ENCODE measurements around the gene PIEZO2. TPM values are rescaled to one million over a fixed set of nuclear protein-coding genes. Genes with fewer than 3 reads are reported as not detected.
"Not testable (repeated sequence)": the region's sequence is repeated elsewhere in the genome, so short reads cannot be mapped to it uniquely, and the experiment has no call there.

Gene PIEZO2
- total RNA-seq, 1 donor from 2014 or later = 20.4 TPM

- H3K4me1 ChIP-seq = no peaks in the 10 kb centered on the region
- H3K9me3 ChIP-seq = no peaks in the 10 kb centered on the region
- no peaks in the 10 kb centered on the region for H3K27me3 ChIP-seq
- intact Hi-C loops (cut with DNase I) = no loop called here
- ATAC-seq (peak; percentile 55), DNase-seq (no peak)
- no peak overlapping the region for H3K4me3 ChIP-seq
- no peaks in the 10 kb centered on the region for H3K36me3 ChIP-seq
- no peak overlapping the region for H3K27ac ChIP-seq
- no peak for TF ChIP-seq CTCF (IDR thresholded peaks at IDR 0.05)
These were observed 27.1 kb upstream of the PIEZO2 start for GRCh38 chr18:11176481-11176881.

- intact Hi-C loops (cut with DNase I) = no loop called here
- Histone ChIP-seq H3K27me3 (no peaks in the 10 kb centered on the region), H3K4me3 (no peak overlapping the region), H3K4me1 (no peaks in the 10 kb centered on the region), H3K9me3 (no peaks in the 10 kb centered on the region), H3K36me3 (no peaks in the 10 kb centered on the region), H3K27ac (no peak overlapping the region)
- ATAC-seq (no peak), DNase-seq (no peak)
- TF ChIP-seq CTCF (IDR thresholded peaks at IDR 0.05) = no peak
These were observed 26.1 kb upstream of the PIEZO2 start for GRCh38 chr18:11175266-11175979.

- H3K27ac ChIP-seq; H3K27me3 ChIP-seq; H3K36me3 ChIP-seq; H3K4me3 ChIP-seq; H3K9me3 ChIP-seq; ATAC-seq; H3K4me1 ChIP-seq; DNase-seq; intact Hi-C loops (cut with DNase I): not testable (repeated sequence)
These were observed 24.8 kb upstream of the PIEZO2 start for GRCh38 chr18:11174179-11174578.

GRCh38 chr18:11167778-11168177 is 18.4 kb upstream of the PIEZO2 start:
- intact Hi-C loops (cut with DNase I) = no loop called here
- no peak for ATAC-seq

DNA sequence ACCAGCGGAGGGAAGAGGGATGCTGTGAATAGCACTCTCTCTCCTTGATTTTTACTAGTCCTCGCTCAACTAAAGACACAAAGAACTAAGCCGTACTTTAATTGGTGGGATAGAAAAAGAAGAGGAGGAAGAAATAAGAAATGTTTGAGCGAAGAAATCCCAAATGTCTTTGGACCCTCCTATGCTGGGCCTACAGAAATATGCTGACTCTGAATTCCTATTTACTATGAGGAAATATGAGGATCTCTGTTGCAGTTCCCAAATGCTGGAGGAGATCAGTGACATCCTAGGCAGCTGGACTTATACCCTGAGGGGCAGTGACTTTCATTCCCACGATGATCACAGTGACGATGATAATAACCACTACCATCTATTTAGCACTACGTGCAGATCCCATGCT is 16.6 kb upstream of the PIEZO2 start:
- intact Hi-C loops (cut with DNase I) = no loop called here
- H3K4me3 ChIP-seq = no peak overlapping the region
- H3K9me3 ChIP-seq = no peaks in the 10 kb centered on the region
- H3K27me3 ChIP-seq = no peaks in the 10 kb centered on the region
- ATAC-seq = no peak
- no peaks in the 10 kb centered on the region for H3K36me3 ChIP-seq
- no peak for TF ChIP-seq CTCF (IDR thresholded peaks at IDR 0.05)
- no peak for DNase-seq
- no peaks in the 10 kb centered on the region for H3K4me1 ChIP-seq
- H3K27ac ChIP-seq = no peak overlapping the region

More at GRCh38 chr18:11167778-11168177, 18.4 kb upstream of the PIEZO2 start:
- H3K27me3 ChIP-seq = no peaks in the 10 kb centered on the region
- no peak for DNase-seq
- no peaks in the 10 kb centered on the region for H3K36me3 ChIP-seq
- H3K9me3 ChIP-seq = no peaks in the 10 kb centered on the region
- no peaks in the 10 kb centered on the region for H3K4me1 ChIP-seq
- TF ChIP-seq CTCF (IDR thresholded peaks at IDR 0.05) = no peak
- no peak overlapping the region for H3K27ac ChIP-seq
- H3K4me3 ChIP-seq = no peak overlapping the region

DNA sequence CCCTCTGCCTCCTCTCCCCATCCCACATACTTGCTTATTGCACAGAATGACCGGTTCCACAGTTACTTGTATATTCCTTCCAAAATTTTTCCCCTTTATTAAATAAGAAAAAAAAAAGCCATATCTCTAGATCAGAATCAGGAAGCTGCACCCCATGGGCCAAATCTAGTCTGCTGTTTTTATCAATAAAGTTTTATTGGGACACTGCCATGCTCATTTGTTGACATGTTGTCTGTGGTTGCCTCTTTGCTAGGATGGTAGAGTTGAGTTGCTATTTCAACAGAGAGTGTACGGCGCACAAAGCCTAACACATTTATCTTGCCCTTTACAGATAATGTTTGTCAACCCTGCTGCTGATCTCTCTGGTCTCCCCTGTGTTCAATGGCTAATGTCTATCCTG is 15.8 kb upstream of the PIEZO2 start:
- no peaks in the 10 kb centered on the region for H3K4me1 ChIP-seq
- no peak for TF ChIP-seq CTCF (IDR thresholded peaks at IDR 0.05)
- H3K36me3 ChIP-seq = no peaks in the 10 kb centered on the region
- DNase-seq = no peak
- intact Hi-C loops (cut with DNase I) = no loop called here
- no peak for ATAC-seq
- H3K9me3 ChIP-seq = no peaks in the 10 kb centered on the region
- no peak overlapping the region for H3K4me3 ChIP-seq
- H3K27me3 ChIP-seq = peaks cover 4% of the 10 kb centered on the region
- H3K27ac ChIP-seq = no peak overlapping the region

All from upper lobe of right lung (tissue), 1 donor.